Measurements from ENCODE around the gene SNTG2.
"Not testable (repeated sequence)": the region's sequence is repeated elsewhere in the genome, so short reads cannot be mapped to it uniquely, and the experiment has no call there.

SNTG2 gene

GRCh38 chr2:1414121-1414520 lies 463.5 kb downstream of the SNTG2 start:
- TF ChIP-seq CTCF (IDR thresholded peaks at IDR 0.05; ENCODE audit: low read depth, low read length, missing control alignments), result no peak
- DNase-seq (ENCODE audit: low read depth), result no peak
- no peak overlapping the region for H3K4me3 ChIP-seq (ENCODE audit: low read depth, low read length)
- in situ Hi-C loops (cut with HindIII; ENCODE audit: low sequenced_read_pairs), result no loop called here

GRCh38 chr2:1414901-1415300 lies 464.3 kb downstream of the SNTG2 start:
- DNase-seq (ENCODE audit: low read depth); in situ Hi-C loops (cut with HindIII; ENCODE audit: low sequenced_read_pairs): not testable (repeated sequence)

GRCh38 chr2:1415501-1415900 lies 464.9 kb downstream of the SNTG2 start:
- H3K4me3 ChIP-seq (ENCODE audit: low read depth, low read length), result no peak overlapping the region
- in situ Hi-C loops (cut with HindIII; ENCODE audit: low sequenced_read_pairs), result no loop called here
- no peak for DNase-seq (ENCODE audit: low read depth)
- TF ChIP-seq CTCF (IDR thresholded peaks at IDR 0.05; ENCODE audit: low read depth, low read length, missing control alignments), result no peak

More at GRCh38 chr2:1414901-1415300, 464.3 kb downstream of the SNTG2 start:
- not testable (repeated sequence) for H3K4me3 ChIP-seq (ENCODE audit: low read depth, low read length)

Data from astrocyte of the cerebellum (primary cell).